Ishikawa (cell line): ENCODE results near the gene CMAS.

ENCODE experiments used
- CEBPB ChIP-seq: IDR thresholded peaks from 2 replicates; pipeline ENCODE4 v1.6.1; 2012
- CREB1 ChIP-seq: IDR thresholded peaks from 2 replicates; pipeline ENCODE4 v1.6.1; 2012; ENCODE audit warnings: low read depth
- EGR1 ChIP-seq: IDR thresholded peaks from 2 replicates; pipeline ENCODE4 v1.6.1; 2012
- EP300 ChIP-seq: IDR thresholded peaks from 2 replicates; pipeline ENCODE4 v1.6.1; 2012; ENCODE audit warnings: borderline replicate concordance
- FOXM1 ChIP-seq: IDR thresholded peaks from 2 replicates; pipeline ENCODE4 v1.6.1; 2012; ENCODE audit warnings: low read depth, borderline replicate concordance
- NFIC ChIP-seq: IDR thresholded peaks from 2 replicates; pipeline ENCODE4 v1.6.1; 2012
- RAD21 ChIP-seq: IDR thresholded peaks from 2 replicates; pipeline ENCODE4 v1.6.1; 2012; ENCODE audit warnings: low read depth
- TAF1 ChIP-seq: IDR thresholded peaks from 2 replicates; pipeline ENCODE4 v1.6.1; 2012; ENCODE audit warnings: low read depth, mild to moderate bottlenecking
- TCF12 ChIP-seq: IDR thresholded peaks from 2 replicates; pipeline ENCODE4 v1.6.1; 2012; ENCODE audit warnings: low read depth
- TEAD4 ChIP-seq: IDR thresholded peaks from 2 replicates; pipeline ENCODE4 v1.6.1; 2012
- USF1 ChIP-seq: IDR thresholded peaks from 2 replicates; pipeline ENCODE4 v1.6.1; 2012
- YY1 ChIP-seq: IDR thresholded peaks from 2 replicates; pipeline ENCODE4 v1.6.1; 2012; ENCODE audit warnings: low read depth
- ZBTB7A ChIP-seq: IDR thresholded peaks from 2 replicates; pipeline ENCODE4 v1.6.1; 2012; ENCODE audit warnings: low read depth
- TF ChIP-seq, protein P1 (sequence below): IDR thresholded peaks from 2 replicates; pipeline ENCODE4 v1.6.1; 2012
- TF ChIP-seq, protein P2 (sequence below): IDR thresholded peaks from 2 replicates; pipeline ENCODE4 v1.6.1; 2012; ENCODE audit warnings: low read depth, mild to moderate bottlenecking

The CMAS gene

GRCh38 chr12:22056607-22057006, 10.6 kb downstream of the CMAS start:
- TF ChIP-seq, protein P1, sequence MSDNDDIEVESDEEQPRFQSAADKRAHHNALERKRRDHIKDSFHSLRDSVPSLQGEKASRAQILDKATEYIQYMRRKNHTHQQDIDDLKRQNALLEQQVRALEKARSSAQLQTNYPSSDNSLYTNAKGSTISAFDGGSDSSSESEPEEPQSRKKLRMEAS, result no peak
- no peak for TF ChIP-seq TCF12
- no peak for TF ChIP-seq NFIC
- no peak for TF ChIP-seq TAF1
- TF ChIP-seq CEBPB, result no peak
- no peak for TF ChIP-seq RAD21

- no peak for TF ChIP-seq FOXM1
Measured at GRCh38 chr12:22059976-22060647, 14.1 kb downstream of the CMAS start.

DNA sequence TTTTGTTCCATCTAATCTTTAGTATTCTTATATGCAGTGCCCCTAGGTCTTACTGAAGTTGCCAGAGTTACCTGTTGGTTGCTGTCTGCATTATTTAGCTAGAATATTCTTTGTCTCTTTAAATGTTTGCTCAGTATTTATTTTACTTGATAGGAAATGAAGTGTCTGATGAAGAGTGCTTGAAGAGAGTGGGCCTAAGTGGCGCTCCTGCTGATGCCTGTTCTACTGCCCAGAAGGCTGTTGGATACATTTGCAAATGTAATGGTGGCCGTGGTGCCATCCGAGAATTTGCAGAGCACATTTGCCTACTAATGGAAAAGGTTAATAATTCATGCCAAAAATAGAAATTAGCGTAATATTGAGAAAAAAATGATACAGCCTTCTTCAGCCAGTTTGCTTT, 18.9 kb downstream of the CMAS start:
- no peak for TF ChIP-seq YY1
- no peak for TF ChIP-seq CEBPB
- no peak for TF ChIP-seq TCF12
- TF ChIP-seq TAF1, result no peak
- TF ChIP-seq CREB1, result no peak
- TF ChIP-seq, protein P2, sequence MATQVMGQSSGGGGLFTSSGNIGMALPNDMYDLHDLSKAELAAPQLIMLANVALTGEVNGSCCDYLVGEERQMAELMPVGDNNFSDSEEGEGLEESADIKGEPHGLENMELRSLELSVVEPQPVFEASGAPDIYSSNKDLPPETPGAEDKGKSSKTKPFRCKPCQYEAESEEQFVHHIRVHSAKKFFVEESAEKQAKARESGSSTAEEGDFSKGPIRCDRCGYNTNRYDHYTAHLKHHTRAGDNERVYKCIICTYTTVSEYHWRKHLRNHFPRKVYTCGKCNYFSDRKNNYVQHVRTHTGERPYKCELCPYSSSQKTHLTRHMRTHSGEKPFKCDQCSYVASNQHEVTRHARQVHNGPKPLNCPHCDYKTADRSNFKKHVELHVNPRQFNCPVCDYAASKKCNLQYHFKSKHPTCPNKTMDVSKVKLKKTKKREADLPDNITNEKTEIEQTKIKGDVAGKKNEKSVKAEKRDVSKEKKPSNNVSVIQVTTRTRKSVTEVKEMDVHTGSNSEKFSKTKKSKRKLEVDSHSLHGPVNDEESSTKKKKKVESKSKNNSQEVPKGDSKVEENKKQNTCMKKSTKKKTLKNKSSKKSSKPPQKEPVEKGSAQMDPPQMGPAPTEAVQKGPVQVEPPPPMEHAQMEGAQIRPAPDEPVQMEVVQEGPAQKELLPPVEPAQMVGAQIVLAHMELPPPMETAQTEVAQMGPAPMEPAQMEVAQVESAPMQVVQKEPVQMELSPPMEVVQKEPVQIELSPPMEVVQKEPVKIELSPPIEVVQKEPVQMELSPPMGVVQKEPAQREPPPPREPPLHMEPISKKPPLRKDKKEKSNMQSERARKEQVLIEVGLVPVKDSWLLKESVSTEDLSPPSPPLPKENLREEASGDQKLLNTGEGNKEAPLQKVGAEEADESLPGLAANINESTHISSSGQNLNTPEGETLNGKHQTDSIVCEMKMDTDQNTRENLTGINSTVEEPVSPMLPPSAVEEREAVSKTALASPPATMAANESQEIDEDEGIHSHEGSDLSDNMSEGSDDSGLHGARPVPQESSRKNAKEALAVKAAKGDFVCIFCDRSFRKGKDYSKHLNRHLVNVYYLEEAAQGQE, result no peak
- TF ChIP-seq NFIC, result no peak
- TF ChIP-seq EP300, result no peak
- no peak for TF ChIP-seq EGR1
- no peak for TF ChIP-seq USF1
- no peak for TF ChIP-seq TEAD4
- no peak for TF ChIP-seq FOXM1
- TF ChIP-seq, protein P1, result no peak

DNA sequence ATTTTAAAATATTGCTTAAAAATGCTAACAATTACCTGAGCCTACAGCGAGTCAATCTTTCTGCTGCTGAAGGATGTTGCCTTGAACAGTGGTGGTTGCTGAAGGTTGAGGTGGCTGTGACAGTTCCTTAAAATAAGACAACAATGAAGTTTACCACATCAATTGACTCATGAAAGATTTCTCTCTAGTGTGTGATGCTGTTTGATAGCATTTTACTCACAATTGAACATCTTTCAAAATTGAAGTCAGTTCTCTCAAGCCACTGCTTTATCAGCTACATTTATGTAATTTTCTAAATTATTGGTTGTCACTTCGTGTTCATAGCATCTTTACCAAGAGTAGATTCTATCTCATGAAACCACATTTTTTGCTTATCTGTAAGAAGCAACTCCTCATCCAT, 20.3 kb downstream of the CMAS start:
- TF ChIP-seq EGR1, result no peak
- no peak for TF ChIP-seq TEAD4
- TF ChIP-seq RAD21, result no peak
- TF ChIP-seq NFIC, result no peak
- TF ChIP-seq FOXM1, result no peak
- no peak for TF ChIP-seq TCF12
- TF ChIP-seq YY1, result no peak
- no peak for TF ChIP-seq EP300
- no peak for TF ChIP-seq USF1
- TF ChIP-seq CREB1, result no peak
- TF ChIP-seq TAF1, result no peak
- TF ChIP-seq, protein P1, result no peak
- no peak for TF ChIP-seq ZBTB7A
- TF ChIP-seq CEBPB, result no peak
- TF ChIP-seq, protein P2, result no peak

- TF ChIP-seq, protein P1, result no peak
- no peak for TF ChIP-seq YY1
- TF ChIP-seq CREB1, result no peak
Measured at GRCh38 chr12:22069851-22070250, 23.8 kb downstream of the CMAS start.

GRCh38 chr12:22082190-22082701, 36.2 kb downstream of the CMAS start:
- TF ChIP-seq ZBTB7A, result no peak
- TF ChIP-seq FOXM1, result no peak
- TF ChIP-seq USF1, result no peak
- TF ChIP-seq CREB1, result no peak
- TF ChIP-seq, protein P2, result no peak
- TF ChIP-seq EP300, result no peak
- TF ChIP-seq RAD21, result no peak
